Measurements from ENCODE around the gene GID8. TPM values are rescaled to one million over a fixed set of nuclear protein-coding genes. Genes with fewer than 3 reads are reported as not detected.

The GID8 gene
- total and polyA plus RNA-seq, 2 donors (not counting 3 experiments of a cell fraction or from before 2014, with no cell fraction given) = 25.3 to 34.6 TPM

DNA sequence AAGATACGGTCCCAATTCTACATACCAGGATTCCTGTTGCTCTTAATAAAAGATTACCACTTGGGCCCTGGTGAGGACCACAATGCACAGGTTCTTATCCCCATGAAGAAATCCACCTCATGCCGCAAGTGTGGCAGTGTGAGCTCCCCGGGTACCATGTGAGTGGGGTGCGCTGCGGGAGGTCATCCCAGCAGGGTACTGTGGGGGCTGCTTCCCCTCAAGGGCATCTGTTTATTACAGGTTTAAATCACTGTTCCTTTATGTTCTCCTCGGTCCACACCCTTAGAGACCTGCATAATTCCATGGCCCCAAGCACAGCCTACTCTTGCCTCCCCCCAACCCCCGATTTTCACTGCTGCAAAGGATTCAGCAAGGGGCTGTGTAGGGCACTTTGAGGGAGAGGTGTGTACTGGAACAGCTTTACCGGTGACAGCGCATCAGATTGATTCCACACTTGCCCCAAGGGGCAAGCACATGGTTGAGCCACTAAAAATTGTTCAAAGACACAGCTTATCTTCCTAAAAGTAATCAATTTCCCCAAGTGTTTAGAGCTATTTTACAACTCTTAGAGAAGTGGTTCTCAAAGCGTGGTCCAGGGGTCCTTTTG lies 17.8 kb upstream of the GID8 start:
- POLR2A ChIA-PET = no interaction called here
- no peak overlapping the region for H3K27ac ChIP-seq (ENCODE audit: insufficient read depth, low read depth, low read length)
- H3K9me1 ChIP-seq (replicated peaks; ENCODE audit: control insufficient read depth, extremely low read depth, insufficient read depth, low read length) = no peaks in the 10 kb centered on the region
- BruUV-seq (replicated peaks) = no TSS peak
- peaks cover 30% of the 10 kb centered on the region for H3K4me1 ChIP-seq (ENCODE audit: control insufficient read depth, extremely low read depth, insufficient read depth, low read length)
- no peaks in the 10 kb centered on the region for H3K9me3 ChIP-seq (replicated peaks; ENCODE audit: control insufficient read depth, insufficient read depth, low read length)
- intact Hi-C loops (cut with micrococcal nuclease) (no loop called here), dilution Hi-C loops (cut with MboI; ENCODE audit: extremely low pct_ligation_motif_present, low sequenced_read_pairs) (no loop called here)
- H3K36me3 ChIP-seq (ENCODE audit: control insufficient read depth in 2 of 2, extremely low read depth in 1 of 2, insufficient read depth in 2 of 2, low read length in 2 of 2) = no peaks in the 10 kb centered on the region
- H3K9ac ChIP-seq (replicated peaks; ENCODE audit: extremely low read depth, insufficient read depth, low read length) = no peak overlapping the region
- DNase-seq (ENCODE audit: low read depth, low spot score) (no peak), FAIRE-seq (no peak)
- peaks cover 28% of the 10 kb centered on the region for H4K20me1 ChIP-seq (replicated peaks; ENCODE audit: control insufficient read depth, extremely low read depth, insufficient read depth, low read length)
- H3K4me3 ChIP-seq (replicated peaks in 1 of 3; ENCODE audit: insufficient read depth in 1 of 3, low read depth in 1 of 3, low read length in 3 of 3) = no peak overlapping the region
- H2AFZ ChIP-seq (ENCODE audit: low read depth, low read length) = no peak overlapping the region
- H3K27me3 ChIP-seq (ENCODE audit: control insufficient read depth in 2 of 2, insufficient read depth in 2 of 2, low read length in 2 of 2) = no peaks in the 10 kb centered on the region
- H3K79me2 ChIP-seq (ENCODE audit: control insufficient read depth, insufficient read depth, low read length) = peaks cover 100% of the 10 kb centered on the region
- CTCF ChIA-PET = interaction anchor here (0.8 to 2.9 kb wide), 5 partner anchors 8 to 52 kb away, joined by 3 to 9 read pairs (median 3); no protein-coding TSS in a partner anchor
- no peak overlapping the region for H3K4me2 ChIP-seq (ENCODE audit: insufficient read depth, low read length)
- TF ChIP-seq POLR2AphosphoS5 (IDR thresholded peaks at IDR 0.05; ENCODE audit: insufficient read depth, low read depth, low read length) = no peak
- no peak for TF ChIP-seq FOS (IDR thresholded peaks at IDR 0.05; ENCODE audit: borderline replicate concordance, insufficient read depth, low read length)
- no peak for TF ChIP-seq JUN (IDR thresholded peaks at IDR 0.05; ENCODE audit: borderline replicate concordance, insufficient read depth, insufficient read length, low read depth)
- no peak for TF ChIP-seq POLR2A (IDR thresholded peaks at IDR 0.05; ENCODE audit: low read depth, low read length)
- TF ChIP-seq MYC (IDR thresholded peaks at IDR 0.05; ENCODE audit: low read depth, low read length) = no peak
- TF ChIP-seq EZH2 (IDR thresholded peaks at IDR 0.05; ENCODE audit: borderline replicate concordance, low read depth, low read length, severe bottlenecking) = no peak
- no peak for TF ChIP-seq GATA2 (IDR thresholded peaks at IDR 0.05; ENCODE audit: insufficient read depth, insufficient read length, low read depth, low read length)
- TF ChIP-seq, protein P1, sequence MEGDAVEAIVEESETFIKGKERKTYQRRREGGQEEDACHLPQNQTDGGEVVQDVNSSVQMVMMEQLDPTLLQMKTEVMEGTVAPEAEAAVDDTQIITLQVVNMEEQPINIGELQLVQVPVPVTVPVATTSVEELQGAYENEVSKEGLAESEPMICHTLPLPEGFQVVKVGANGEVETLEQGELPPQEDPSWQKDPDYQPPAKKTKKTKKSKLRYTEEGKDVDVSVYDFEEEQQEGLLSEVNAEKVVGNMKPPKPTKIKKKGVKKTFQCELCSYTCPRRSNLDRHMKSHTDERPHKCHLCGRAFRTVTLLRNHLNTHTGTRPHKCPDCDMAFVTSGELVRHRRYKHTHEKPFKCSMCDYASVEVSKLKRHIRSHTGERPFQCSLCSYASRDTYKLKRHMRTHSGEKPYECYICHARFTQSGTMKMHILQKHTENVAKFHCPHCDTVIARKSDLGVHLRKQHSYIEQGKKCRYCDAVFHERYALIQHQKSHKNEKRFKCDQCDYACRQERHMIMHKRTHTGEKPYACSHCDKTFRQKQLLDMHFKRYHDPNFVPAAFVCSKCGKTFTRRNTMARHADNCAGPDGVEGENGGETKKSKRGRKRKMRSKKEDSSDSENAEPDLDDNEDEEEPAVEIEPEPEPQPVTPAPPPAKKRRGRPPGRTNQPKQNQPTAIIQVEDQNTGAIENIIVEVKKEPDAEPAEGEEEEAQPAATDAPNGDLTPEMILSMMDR (IDR thresholded peaks at IDR 0.05; ENCODE audit: extremely low read depth in 1 of 2, insufficient read depth in 1 of 2, low read depth in 1 of 2, low read length in 2 of 2) = no peak
- TF ChIP-seq, protein P2, sequence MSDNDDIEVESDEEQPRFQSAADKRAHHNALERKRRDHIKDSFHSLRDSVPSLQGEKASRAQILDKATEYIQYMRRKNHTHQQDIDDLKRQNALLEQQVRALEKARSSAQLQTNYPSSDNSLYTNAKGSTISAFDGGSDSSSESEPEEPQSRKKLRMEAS (IDR thresholded peaks at IDR 0.05; ENCODE audit: insufficient read depth, insufficient read length) = no peak
